A549 (cell line): Measurements from ENCODE around the gene FRMD8. TPM values are rescaled to one million over a fixed set of nuclear protein-coding genes. Genes with fewer than 3 reads are reported as not detected.

Experiments used
- ATAC-seq, 2 experiments: fragments of 200-7000 bp in 1 of 2; fragments of >200 bp in 1 of 2; cut with Nextera tagmentation in 1 of 2; cut with Tn5 transposase in 1 of 2; 3 replicates each; pipeline versions ENCODE4 v1.8.0 to v1.9.1; 2018 to 2020; ENCODE audit warnings: mild to moderate bottlenecking in 1 of 2, moderate library complexity in 1 of 2
- CTCF ChIA-PET: fragments of 300-600 bp; sonication (Branson Sonifier 250); formaldehyde crosslinking; extraction: SDS; loops from one replicate; lab custom pipeline; 2021; ENCODE audit warnings: antibody characterized with exemption, inconsistent platforms; lab: Yijun Ruan, JAX
- POLR2A ChIA-PET: fragments of 350-600 bp; formaldehyde crosslinking; extraction: SDS; loops from one replicate; lab custom pipeline; 2021; ENCODE audit warnings: antibody characterized with exemption, inconsistent platforms; lab: Yijun Ruan, JAX
- DNase-seq, 2 experiments: peaks; one replicate each; pipeline versions ENCODE4 v3.0.0 to v3.0.0-alpha.2; 2011 to 2016; ENCODE audit warnings: low read depth in 1 of 2, low spot score in 1 of 2
- FAIRE-seq: peaks from 2 replicates; lab custom pipeline; 2011; peaks lifted over from hg19 to GRCh38; lab: Jason Lieb, UNC
- H3K27ac ChIP-seq, 2 experiments: fragments of >200 bp; sonication (Bioruptor Twin); formaldehyde crosslinking; 3 replicates each; pipeline ENCODE4 v1.5.1; 2016 to 2017
- H3K4me1 ChIP-seq: fragments of >200 bp; sonication (Bioruptor Twin); formaldehyde crosslinking; 3 replicates; pipeline ENCODE4 v1.6.1; 2016
- H3K4me2 ChIP-seq: fragments of >200 bp; sonication (Bioruptor Twin); formaldehyde crosslinking; 3 replicates; pipeline ENCODE4 v1.6.1; 2016
- H3K4me3 ChIP-seq: fragments of >200 bp; sonication (Bioruptor Twin); formaldehyde crosslinking; 3 replicates; pipeline ENCODE4 v1.5.1; 2016
- H3K9me3 ChIP-seq: fragments of >200 bp; sonication (Bioruptor Twin); formaldehyde crosslinking; 3 replicates; pipeline ENCODE4 v1.6.1; 2016
- CHD2 ChIP-seq: fragments of 150-350 bp; IDR thresholded peaks from 2 replicates; pipeline ENCODE4 v1.6.1; 2014; ENCODE audit warnings: low read length; ENCODE audit not compliant: partially characterized antibody
- EHF ChIP-seq: fragments of 250-450 bp; sonication (Bioruptor Pico); IDR thresholded peaks from 2 replicates; pipeline ENCODE4 v1.5.0; 2020; ENCODE audit warnings: mild to moderate bottlenecking
- EHMT2 ChIP-seq: fragments of 200-600 bp; sonication (generic); IDR thresholded peaks from 2 replicates; pipeline ENCODE4 v1.6.1; 2016; ENCODE audit warnings: antibody characterized with exemption, low read depth, mild to moderate bottlenecking, moderate library complexity
- FOSB ChIP-seq: fragments of 250-450 bp; sonication (Bioruptor Pico); IDR thresholded peaks from 2 replicates; pipeline ENCODE4 v1.5.0; 2020; ENCODE audit warnings: mild to moderate bottlenecking, moderate library complexity
- FOXS1 ChIP-seq: fragments of 250-450 bp; sonication (Bioruptor Pico); IDR thresholded peaks from 2 replicates; pipeline ENCODE4 v1.5.0; 2020; ENCODE audit warnings: mild to moderate bottlenecking, moderate library complexity
- HOXA7 ChIP-seq: fragments of 250-450 bp; sonication (Bioruptor Pico); IDR thresholded peaks from 2 replicates; pipeline ENCODE4 v1.5.0; 2020; ENCODE audit warnings: mild to moderate bottlenecking, moderate library complexity
- HOXB13 ChIP-seq: fragments of 250-450 bp; sonication (Bioruptor Pico); IDR thresholded peaks from 2 replicates; pipeline ENCODE4 v1.5.0; 2020; ENCODE audit warnings: low read depth, mild to moderate bottlenecking, moderate library complexity
- HOXB5 ChIP-seq: fragments of 250-450 bp; sonication (Bioruptor Pico); IDR thresholded peaks from 2 replicates; pipeline ENCODE4 v1.5.0; 2020; ENCODE audit warnings: mild to moderate bottlenecking, moderate library complexity
- JUN ChIP-seq, 2 experiments: fragments of >200 bp; sonication (Bioruptor Twin); formaldehyde crosslinking; IDR thresholded peaks; 2 replicates in 1 of 2; 3 replicates in 1 of 2; pipeline ENCODE4 v1.6.1; 2016 to 2017
- NFE2L2 ChIP-seq: fragments of 150-350 bp; conservative IDR thresholded peaks from 2 replicates; pipeline ENCODE4 v1.6.1; 2014; ENCODE audit warnings: low read length
- POLR2A ChIP-seq: IDR thresholded peaks from 2 replicates; pipeline ENCODE4 v1.6.1; 2012; ENCODE audit warnings: mild to moderate bottlenecking, low read length
- RARB ChIP-seq: fragments of 250-450 bp; sonication (Bioruptor Pico); IDR thresholded peaks from 2 replicates; pipeline ENCODE4 v1.8.0; 2021; ENCODE audit warnings: mild to moderate bottlenecking, moderate library complexity
- SMC3 ChIP-seq: fragments of >200 bp; sonication (Bioruptor Twin); formaldehyde crosslinking; IDR thresholded peaks from 3 replicates; pipeline ENCODE4 v1.6.1; 2018; ENCODE audit warnings: inconsistent platforms
- TFCP2L1 ChIP-seq: fragments of 250-450 bp; sonication (Bioruptor Pico); IDR thresholded peaks from 2 replicates; pipeline ENCODE4 v1.5.0; 2021; ENCODE audit warnings: mild to moderate bottlenecking
- TP53 ChIP-seq: fragments of 250-450 bp; sonication (Bioruptor Pico); IDR thresholded peaks from 2 replicates; pipeline ENCODE4 v1.5.0; 2021; ENCODE audit warnings: mild to moderate bottlenecking, moderate library complexity
- WGBS: methylation state at CpG from one replicate; pipeline ENCODE4 v1.1.6; 2017; ENCODE audit errors: missing lambda C conversion rate; 5-methylcytosine and 5-hydroxymethylcytosine counted together
- polyA plus RNA-seq, 4 experiments: library from polyadenylated mRNA; depleted of rRNA in 3 of 4; stranded (reverse); fragments of >200 nt; fragmentation: RNase III in 1 of 4; extraction: RNeasy Plus Mini Kit Qiagen cat#74134 plus additional on column Dnase treatment in 1 of 4; gene quantifications; 2 replicates in 3 of 4; 3 replicates in 1 of 4; pipeline ENCODE4 v1.2.3, GENCODE V29; 2011 to 2017
- TF ChIP-seq, protein P1 (sequence below): fragments of >200 bp; sonication (Bioruptor Twin); formaldehyde crosslinking; IDR thresholded peaks from 3 replicates; pipeline ENCODE4 v1.6.1; 2016
- TF ChIP-seq, protein P2 (sequence below): fragments of 250-450 bp; sonication (Bioruptor Pico); IDR thresholded peaks from 2 replicates; pipeline ENCODE4 v1.5.0; 2020; ENCODE audit warnings: low read depth, mild to moderate bottlenecking, moderate library complexity
- TF ChIP-seq, protein P3 (sequence below): fragments of 450-650 bp; IDR thresholded peaks from 2 replicates; pipeline ENCODE4 v1.6.1; 2014; ENCODE audit warnings: antibody characterized with exemption
- TF ChIP-seq, protein P4 (sequence below): IDR thresholded peaks from 2 replicates; pipeline ENCODE4 v1.6.1; 2012

The FRMD8 gene
- polyA plus RNA-seq, 2 of the 4 experiments (the other 2 are of a cell fraction): 12.9 to 20.0 TPM

DNA sequence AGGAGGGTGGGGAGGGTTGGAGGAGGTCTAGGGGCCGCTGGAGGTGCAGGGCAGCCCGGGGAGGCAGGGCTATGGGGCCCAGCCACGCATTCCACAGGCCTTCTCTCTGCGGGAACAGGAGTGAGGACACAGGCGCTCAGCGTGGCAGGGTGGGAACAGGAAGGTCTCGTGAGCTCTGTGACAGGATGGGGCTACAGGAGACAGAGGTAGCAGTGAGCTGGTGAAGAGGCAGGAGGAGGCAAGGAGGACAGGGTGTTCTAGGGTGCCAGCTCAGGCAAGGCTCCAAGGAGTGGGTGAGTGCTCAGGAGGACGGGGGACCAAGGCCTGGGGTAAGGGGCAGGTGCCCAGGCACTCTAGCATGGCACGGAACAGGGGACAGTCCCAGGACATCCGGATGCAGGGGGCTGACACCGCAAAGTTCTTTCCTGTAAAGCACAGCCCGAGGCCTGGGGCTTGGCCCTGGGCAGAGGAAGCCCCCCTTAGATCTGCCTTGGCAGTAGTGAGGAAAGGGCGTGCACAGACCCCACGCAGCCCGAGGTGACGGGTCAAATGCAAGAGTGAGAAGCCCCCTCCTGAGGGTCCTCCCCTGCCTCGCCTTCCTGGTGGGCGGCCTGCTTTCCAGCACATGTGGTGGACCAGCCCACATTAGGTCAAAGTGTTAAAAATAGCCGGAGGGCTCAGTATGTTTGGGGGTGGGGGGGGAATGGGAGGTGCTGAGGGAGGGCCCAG, 31.4 kb downstream of the FRMD8 start (continued):
- TF ChIP-seq TFCP2L1 (CRISPR knock-in tag): peak; percentile 84; the same call in 1 of the 2 replicates
- TF ChIP-seq EHMT2: no peak
- peak; percentile 50; the same call in 1 of the 2 replicates for TF ChIP-seq EHF (CRISPR knock-in tag)
- TF ChIP-seq HOXB5: no peak
- peak; percentile 81 for TF ChIP-seq FOSB (CRISPR knock-in tag)
- TF ChIP-seq RARB (CRISPR knock-in tag): no peak
- TF ChIP-seq, protein P1, sequence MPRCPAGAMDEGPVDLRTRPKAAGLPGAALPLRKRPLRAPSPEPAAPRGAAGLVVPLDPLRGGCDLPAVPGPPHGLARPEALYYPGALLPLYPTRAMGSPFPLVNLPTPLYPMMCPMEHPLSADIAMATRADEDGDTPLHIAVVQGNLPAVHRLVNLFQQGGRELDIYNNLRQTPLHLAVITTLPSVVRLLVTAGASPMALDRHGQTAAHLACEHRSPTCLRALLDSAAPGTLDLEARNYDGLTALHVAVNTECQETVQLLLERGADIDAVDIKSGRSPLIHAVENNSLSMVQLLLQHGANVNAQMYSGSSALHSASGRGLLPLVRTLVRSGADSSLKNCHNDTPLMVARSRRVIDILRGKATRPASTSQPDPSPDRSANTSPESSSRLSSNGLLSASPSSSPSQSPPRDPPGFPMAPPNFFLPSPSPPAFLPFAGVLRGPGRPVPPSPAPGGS: no peak
- TF ChIP-seq, protein P2, sequence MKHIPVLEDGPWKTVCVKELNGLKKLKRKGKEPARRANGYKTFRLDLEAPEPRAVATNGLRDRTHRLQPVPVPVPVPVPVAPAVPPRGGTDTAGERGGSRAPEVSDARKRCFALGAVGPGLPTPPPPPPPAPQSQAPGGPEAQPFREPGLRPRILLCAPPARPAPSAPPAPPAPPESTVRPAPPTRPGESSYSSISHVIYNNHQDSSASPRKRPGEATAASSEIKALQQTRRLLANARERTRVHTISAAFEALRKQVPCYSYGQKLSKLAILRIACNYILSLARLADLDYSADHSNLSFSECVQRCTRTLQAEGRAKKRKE (CRISPR knock-in tag): no peak; the same call in 1 of the 2 replicates
- TF ChIP-seq TP53: peak; percentile 32; the same call in 1 of the 2 replicates
- TF ChIP-seq, protein P3, sequence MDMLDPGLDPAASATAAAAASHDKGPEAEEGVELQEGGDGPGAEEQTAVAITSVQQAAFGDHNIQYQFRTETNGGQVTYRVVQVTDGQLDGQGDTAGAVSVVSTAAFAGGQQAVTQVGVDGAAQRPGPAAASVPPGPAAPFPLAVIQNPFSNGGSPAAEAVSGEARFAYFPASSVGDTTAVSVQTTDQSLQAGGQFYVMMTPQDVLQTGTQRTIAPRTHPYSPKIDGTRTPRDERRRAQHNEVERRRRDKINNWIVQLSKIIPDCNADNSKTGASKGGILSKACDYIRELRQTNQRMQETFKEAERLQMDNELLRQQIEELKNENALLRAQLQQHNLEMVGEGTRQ: no peak

DNA sequence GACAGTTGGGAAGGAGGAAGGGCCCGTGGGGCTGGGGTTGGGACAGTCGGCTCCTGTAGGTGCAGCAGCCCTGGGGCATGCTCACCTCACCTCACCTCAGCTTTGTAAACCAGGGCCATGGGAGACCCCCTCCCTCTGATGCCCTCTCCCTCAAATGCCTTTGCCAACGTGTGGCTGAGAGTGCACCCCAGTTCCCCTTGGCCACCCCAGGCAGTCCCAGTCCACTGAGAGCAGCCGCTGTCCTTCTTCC, 31.9 kb downstream of the FRMD8 start:
- TF ChIP-seq NFE2L2 (no peak), JUN (IDR thresholded peaks at IDR 0.05) (no peak), SMC3 (no peak), HOXA7 (CRISPR knock-in tag) (peak; percentile 90; the same call in 1 of the 2 replicates), TFCP2L1 (CRISPR knock-in tag) (peak; percentile 97), FOSB (CRISPR knock-in tag) (peak; percentile 92), CHD2 (no peak), FOXS1 (CRISPR knock-in tag) (0 out of 2 replicates have a peak, but pooled peaks have one; percentile 66), EHF (CRISPR knock-in tag) (peak; percentile 69; the same call in 1 of the 2 replicates), POLR2A (peak; percentile 73), HOXB13 (CRISPR knock-in tag) (peak; percentile 45), EHMT2 (no peak)
- TF ChIP-seq, protein P2 (CRISPR knock-in tag): 0 out of 2 replicates have a peak, but pooled peaks have one; percentile 26
- TF ChIP-seq, protein P4, sequence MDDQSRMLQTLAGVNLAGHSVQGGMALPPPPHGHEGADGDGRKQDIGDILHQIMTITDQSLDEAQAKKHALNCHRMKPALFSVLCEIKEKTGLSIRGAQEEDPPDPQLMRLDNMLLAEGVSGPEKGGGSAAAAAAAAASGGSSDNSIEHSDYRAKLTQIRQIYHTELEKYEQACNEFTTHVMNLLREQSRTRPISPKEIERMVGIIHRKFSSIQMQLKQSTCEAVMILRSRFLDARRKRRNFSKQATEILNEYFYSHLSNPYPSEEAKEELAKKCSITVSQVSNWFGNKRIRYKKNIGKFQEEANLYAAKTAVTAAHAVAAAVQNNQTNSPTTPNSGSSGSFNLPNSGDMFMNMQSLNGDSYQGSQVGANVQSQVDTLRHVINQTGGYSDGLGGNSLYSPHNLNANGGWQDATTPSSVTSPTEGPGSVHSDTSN: no peak
- Histone ChIP-seq H3K9me3 (no peaks in the 10 kb centered on the region), H3K27ac (peak overlapping the region; percentile 97 to 100), H3K4me3 (peak overlapping the region; percentile 23), H3K4me1 (peaks cover 52% of the 10 kb centered on the region), H3K4me2 (peak overlapping the region; percentile 89)
- ATAC-seq (peak; percentile 1 to 2; a peak in 5 of 6 replicates), DNase-seq (no peak), FAIRE-seq (no peak)
- WGBS: 3% methylated on average over 3 of the region's 4 CpGs
- CTCF ChIA-PET: interaction anchor here (1.2 to 17.0 kb wide), 4 partner anchors 12 to 92 kb away, joined by 3 to 208 read pairs (median 82); partner anchors contain the start of genes FRMD8 and SLC25A45
- POLR2A ChIA-PET: interaction anchor here (0.7 to 17.5 kb wide), 13 partner anchors 8 to 85 kb away, joined by 3 to 756 read pairs (median 10); partner anchors contain the start of genes MALAT1, NEAT1 and SLC25A45
